Islet of Langerhans (tissue), 1 donor: Measurements from ENCODE around the gene VASH1.
"Not testable (repeated sequence)": the region's sequence is repeated elsewhere in the genome, so short reads cannot be mapped to it uniquely, and the experiment has no call there.

Source experiments
- FAIRE-seq: peaks from one replicate; lab custom pipeline; 2011; peaks lifted over from hg19 to GRCh38; lab: Jason Lieb, UNC

Gene VASH1

DNA sequence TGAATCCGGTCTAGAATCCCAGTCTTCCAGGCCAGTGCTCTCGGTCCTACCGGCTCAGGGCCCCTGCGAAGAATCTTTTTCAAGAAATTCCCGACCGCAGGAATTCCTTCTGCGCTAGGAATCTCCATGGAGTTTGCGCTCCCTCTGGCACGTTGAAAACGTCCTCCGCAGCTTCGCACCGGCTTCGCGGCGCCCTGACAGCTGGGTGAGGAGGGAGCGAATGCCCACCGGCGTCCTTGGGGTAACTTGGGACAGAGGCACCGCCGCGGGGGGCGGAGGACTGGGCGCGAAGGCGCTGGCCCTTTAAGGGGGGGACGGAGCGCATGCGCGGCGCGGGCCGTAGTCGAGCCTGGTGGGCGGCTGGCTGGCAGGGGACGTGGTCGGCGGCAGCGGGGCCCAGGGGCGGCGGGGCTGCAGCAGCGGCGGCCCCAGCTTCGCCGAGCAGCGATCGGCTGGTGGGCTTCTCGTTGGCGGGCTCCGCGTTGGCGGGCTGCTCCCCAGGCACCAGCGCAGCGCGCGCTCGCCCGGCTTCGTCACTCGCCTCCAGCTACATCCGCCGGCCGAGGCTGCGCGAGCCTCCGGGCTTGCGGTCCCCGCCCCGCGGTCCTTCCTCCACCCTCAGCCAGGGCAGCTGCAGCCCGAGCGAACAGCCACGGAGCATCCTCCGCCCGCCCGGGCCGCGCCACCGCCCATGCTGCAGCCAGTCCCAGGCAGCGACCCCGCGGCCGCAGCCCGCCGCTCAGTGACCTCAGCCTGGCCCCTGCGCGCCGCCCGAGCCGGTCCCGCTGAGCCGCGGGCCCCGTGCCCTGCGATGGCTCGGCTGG lies at the start of gene VASH1:
Gene VASH1, plus strand, starts transcription at position 333 of the 824 bp plus-strand sequence. CDS start 1,354 bp downstream, outside the sequence.
- no peak for FAIRE-seq

DNA sequence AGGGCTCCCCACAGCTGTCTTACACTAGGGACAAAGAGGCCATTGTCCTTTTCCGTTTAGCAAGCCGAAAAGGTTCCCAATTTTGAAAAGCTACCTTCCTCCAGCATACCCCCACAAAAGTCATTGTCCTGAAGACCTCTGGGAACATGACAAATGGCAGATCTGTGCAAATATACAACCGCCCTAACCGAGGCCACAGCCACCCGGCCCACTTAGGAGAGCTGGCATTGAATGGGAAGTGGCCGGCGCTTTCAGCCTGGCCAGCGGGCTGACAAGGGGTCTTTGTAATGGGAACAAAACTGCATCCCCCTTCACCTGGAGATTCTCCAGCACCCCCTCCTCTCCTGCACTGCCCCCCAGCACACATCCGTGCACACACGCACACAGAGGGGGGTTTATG lies 48.1 kb upstream of the VASH1 start:
- no peak for FAIRE-seq

DNA sequence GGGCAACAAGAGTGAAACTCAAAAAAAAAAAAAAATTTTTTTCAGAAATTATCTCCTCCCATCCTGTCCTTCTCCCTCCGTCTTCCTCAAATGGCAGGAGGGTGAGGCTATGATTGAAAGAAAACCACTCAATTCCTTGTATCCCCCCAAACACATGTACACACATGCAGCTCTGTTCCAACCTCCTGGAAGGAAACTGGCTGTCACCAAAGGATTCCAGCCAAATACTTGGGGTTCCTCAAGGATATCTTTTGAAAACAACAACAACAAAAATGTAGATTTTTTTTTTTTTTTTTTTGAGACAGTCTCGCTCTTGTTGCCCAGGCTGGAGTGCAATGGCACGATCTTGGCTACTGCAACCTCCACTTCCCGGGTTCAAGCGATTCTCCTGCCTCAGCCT lies 46.8 kb upstream of the VASH1 start:
- FAIRE-seq = no peak

DNA sequence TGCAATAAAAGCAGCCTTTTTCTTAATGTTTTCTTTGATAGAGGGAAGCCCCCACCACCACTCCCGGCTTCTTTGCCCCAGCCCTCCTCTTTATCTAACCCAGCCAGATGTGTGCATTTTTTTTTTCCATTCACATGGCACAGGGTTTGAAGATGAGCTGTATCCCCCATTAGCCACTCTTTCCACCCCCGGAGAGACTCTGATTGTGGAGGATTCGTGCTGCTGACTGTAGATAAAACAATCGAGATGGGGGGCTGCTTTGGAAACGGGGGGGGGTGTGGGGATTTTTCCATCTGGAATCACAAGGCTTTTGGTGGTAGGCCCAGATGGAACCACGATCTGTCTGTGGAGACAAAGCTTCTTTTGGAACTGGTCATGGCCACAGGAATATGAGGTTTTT lies 46.2 kb upstream of the VASH1 start:
- no peak for FAIRE-seq

DNA sequence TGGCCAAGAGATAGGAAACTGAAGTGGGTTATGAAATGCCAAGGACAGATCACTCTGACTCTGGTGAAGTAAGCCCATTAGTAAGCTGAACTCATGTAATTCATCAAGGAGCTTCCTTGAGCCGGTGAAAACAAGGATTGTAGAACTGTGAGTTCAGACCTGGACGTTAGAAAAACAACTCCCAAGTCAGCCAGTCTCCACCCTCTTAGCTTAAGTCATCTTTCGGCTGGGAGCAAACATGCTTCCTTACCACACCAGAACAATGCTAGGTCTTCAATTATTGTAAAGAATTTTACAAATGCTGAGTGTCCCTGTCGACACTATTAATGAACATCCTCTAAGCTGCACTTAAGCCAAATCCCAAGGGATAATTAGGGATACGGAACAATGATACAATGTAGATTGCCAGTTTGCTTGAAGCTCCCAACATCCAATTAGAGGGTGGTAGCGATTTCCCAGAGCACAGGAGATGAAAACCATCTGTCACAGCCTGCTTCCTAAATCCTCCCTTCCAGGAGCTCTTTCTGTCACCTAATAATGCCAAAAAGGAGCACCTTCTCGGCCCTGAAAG lies 45.7 kb upstream of the VASH1 start:
- FAIRE-seq = no peak

DNA sequence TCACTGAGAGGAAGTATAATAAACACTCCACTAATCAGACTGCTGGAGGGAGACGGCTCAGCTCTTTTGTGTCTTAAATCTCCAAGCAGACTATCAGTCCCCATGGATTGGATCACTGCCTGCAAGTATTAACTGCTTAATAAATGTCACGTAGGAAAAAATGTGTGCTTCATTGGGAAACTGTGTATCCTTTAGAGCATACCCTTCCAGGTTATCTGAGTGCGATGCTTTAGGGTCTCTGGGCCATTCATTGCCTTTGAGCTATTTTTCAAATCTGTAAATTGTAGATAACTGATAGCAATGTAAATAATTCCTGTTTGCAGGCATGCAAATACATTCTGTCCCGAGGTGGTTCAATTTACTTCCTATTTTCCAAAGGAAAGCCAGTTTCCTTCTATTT lies 45.0 kb upstream of the VASH1 start:
- FAIRE-seq = no peak

DNA sequence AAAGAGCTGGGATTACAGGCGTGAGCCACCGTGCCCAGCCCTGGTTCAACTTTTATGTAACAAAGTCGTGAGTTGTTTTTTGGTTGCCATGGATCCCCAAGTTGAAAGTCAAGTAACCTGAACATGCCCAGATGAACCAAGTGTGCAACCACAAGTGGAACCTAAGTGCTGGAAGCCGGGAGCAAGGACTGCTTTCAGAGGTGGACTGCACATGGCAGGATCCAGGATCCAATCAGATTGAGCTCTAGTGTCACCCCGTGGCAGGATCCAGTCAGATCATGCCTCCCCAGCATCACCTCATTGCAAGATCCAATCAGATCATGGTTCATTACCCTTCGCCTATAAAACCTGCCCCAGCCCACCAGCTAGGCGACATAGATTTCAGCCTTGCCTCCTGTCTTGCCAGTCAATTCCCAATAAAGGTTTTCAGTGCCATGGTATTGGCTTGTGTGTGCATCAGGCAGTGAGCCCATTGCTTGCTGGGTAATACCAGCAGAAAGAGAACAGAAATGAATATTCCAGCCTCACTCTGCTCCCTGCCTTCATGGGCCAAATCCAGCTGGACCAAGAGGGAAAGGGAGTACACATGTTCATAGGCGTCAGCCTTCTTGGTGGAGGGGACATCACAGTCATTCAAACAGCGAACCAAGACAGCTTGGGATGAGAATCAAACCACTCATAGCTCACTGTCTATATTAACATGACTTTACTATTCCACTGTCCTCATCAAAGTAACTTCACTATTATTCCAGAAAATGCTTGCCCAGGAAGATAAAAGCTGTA lies 43.6 kb upstream of the VASH1 start:
- FAIRE-seq = no peak

DNA sequence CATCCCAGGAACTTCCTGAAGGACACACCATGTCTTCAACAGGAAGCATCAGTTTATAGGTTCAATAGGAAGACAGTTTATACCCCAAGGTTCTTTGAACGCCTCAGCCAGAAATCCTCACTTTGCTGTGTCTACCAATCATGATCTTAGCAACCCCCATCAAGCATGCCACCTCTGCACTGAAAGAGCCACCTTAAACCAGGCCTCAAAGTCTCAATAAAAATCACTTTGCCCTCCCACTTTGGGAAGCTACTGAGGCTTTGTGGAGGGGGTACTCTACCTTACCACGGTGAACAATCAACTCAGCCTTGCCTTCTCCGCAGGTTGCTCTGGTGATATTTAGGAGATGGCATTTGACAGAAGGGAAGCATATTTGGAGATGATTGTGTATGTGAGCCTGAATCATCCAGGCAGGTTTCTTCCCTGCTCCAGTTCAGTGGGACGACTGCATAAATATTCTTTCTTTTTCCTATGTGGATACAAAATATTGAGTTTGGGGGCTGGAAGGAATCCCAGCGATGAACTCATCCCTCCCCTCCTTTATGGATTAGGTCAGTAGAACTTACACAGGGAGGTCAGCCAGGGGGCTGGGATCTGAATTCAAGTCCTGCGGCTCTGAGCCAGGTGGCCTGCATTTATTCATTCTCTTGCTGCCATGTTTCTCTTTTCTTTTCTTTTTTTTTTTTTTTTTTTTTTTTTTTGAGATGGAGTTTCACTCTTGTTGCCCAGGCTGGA lies 42.8 kb upstream of the VASH1 start:
- no peak for FAIRE-seq

DNA sequence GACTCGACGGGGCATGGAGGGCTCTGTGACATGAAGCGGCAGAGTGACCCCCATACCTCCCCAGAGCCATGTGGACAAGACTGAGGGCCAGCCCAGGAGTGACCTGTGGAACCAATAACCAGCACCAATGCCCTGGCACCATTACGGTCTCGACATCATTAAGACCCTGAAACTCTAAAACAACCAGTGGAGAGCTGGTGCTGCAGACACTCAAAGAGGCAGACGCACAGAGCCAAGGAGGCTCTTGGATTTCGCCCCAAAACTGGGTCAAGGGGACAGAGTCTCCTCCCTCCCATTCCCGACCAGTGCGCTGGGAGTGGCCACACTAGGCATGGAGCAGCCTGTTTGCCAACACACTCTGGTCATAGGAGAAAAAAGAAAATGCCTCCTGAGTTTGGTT lies 41.6 kb upstream of the VASH1 start:
- no peak for FAIRE-seq

DNA sequence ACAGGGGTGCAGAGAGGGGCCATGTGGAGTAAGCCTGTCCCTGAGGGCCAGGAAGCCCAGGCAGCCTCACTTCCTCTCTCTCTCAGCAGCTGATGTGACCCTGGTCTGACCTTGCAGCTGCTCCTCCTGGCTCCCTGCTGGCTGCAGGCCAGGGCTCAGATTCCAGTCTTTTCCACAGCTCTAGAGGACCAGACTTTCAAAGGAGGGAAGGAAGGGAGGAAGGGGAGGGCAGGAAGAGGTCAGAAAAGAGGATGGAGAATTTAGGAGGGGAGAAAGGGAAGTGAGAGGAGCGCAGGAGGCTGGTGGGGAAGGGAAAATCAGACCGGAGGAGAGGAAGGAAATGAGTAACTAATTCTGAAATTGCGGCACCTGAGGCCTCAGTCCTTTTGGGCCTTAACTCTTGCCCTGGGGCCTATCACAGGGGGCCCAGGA lies 40.9 kb upstream of the VASH1 start:
- FAIRE-seq = no peak

DNA sequence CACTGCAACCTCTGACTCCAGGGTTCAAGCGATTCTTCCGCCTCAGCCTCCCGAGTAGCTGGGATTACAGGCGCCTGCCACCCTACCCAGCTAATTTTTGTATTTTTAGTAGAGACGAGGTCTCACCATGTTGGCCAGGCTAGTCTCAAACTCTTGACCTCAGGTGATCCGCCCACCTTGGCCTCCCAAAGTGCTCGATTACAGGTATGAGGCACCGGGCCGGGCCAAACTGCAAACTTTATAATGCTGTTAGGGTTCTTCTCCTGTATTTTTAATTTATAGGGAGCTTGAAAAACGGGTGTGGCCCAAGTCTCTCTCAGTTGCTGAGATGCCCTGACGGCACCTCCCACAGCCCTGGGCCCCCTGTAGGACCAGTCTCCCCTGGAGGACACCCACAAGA lies 39.8 kb upstream of the VASH1 start:
- not testable (repeated sequence) for FAIRE-seq

DNA sequence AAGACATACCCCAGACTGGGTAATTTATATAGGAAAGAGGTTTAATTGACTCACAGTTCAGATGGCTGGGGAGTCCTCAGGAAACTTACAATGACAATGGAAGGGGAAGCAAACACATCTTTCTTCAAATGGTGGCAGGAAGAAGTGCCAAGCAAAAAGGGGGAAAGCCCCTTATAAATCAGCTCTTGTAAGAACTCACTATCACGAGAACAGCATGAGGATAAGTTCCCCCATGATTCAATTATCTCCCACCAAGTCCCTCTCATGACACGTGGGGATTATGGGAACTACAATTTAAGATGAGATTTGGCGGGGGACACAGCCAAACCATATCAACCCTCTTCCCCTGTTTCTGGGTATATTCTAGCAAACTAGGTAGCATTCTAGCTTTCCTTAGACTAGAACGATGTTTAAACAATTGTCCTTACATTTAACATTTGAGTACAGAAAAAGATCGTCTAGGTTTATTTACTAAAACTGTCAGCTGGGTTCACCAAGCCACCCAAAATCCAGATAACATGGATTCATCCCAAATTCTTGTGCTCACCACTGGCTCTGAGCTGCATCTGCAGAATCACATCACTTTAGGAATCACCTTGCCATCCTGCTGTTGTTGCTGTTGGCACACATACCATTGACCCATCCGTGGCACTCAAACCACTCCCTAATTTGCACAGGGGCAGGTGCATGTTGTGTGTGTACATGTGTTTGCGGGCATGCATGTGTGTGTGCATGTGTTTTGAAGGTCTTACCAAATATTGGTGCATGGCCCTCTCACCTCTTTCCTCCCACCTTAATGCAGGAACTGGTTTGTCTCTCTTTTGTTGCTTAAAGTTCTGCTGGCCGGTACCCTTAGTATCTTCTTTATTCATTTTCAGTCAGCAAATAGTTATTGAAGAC lies 36.4 kb upstream of the VASH1 start:
- FAIRE-seq = no peak

DNA sequence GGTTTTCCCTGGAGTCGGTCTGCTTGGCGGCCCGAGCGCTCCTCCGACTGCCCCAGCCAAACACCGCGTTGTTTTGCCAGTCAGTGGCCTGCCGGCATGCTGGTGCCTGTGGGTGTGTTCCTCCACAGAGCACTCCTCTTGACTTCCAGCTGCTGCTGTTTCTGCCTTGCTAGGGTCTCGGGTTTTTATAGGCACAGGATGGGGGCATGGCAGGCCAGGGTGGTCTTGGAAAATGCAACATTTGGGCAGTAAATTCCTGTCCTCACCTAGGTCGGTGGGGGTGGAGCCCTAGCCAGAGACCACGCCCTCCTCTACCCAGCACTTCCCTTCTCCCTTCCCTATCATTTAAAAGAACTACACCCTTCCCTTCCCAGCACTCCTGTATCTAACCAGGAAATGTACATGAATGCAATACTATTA lies 34.7 kb upstream of the VASH1 start:
- no peak for FAIRE-seq

DNA sequence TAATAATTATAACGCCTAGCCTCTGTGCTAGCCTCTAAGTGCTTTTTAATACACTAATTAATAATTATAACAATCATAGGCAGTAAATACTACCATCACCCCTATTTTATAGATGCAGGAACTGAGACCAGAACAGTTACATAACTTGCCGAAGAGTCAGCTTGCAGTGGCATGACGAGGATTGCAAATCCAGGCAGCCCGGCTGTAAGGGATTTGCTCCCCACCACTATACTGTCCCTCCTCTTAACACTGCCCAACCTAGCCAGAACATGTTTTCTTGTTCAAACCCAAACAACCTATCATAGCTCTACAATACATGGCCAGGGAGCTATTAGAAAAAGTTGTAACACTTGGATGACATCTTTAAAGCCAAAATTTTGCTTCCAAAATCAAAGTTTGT lies 33.9 kb upstream of the VASH1 start:
- no peak for FAIRE-seq

DNA sequence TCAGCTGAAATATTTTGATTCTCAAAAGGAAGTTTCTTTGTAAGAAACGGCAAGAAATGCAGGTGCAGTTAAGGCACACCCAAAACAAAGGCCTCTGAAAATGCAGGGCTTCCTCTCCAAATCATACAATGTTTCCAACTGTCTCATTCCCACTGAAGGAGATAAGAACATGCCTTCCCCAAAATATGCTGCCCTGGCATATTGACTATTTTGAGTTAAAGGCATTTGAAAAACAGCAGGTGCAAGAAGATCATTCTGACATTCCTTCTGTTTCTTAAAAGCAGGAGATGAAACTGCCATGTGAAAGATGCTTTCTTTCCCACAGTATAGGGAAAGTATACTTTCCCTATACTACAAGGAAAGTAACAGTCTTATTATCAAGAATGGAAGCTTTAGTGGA lies 33.4 kb upstream of the VASH1 start:
- no peak for FAIRE-seq

DNA sequence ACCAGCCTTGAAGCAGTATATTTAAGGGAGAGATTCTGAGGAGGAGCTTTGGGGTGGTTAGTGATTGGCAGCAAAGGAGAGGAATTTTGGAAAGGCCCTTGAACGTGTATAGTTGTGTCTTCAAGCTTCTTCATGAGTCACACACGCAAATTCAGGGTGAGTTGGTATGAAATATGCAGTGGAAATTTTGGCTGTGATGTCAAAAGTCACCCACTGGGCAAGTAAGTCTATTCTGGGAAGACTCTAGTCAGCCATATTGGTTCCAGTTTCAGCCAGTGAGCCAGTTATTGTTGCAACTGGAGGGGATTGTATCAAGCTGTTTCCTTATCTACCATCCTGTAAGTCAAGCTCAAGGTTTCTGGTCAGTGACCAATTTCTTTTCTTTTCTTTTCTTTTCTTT lies 32.0 kb upstream of the VASH1 start:
- no peak for FAIRE-seq

DNA sequence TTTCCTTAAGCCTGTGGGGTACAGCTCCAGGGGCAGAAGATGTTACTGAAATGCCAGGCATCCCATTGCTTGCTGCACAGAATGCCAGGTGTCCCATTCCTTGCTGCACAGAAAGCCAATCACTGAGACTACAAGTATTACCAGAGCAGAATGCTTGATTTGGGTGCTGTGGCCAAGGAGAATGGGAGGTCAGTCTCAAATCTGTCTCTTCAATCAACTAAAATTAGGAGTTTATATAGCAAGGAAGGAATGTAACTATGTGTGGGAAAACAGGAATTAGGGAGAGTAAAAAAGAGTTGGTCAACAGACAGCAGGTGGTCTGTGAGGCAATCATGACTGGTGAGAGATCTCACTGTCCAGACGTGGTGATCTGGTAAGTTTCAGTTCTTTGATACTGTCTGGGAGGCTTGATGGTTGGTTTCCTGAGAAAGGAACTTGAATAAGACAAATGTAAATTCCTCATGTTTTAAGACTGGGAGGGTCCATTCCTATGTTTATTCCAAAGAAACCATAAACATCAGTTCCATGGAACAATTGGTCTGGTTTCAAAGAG lies 31.2 kb upstream of the VASH1 start:
- FAIRE-seq = no peak

DNA sequence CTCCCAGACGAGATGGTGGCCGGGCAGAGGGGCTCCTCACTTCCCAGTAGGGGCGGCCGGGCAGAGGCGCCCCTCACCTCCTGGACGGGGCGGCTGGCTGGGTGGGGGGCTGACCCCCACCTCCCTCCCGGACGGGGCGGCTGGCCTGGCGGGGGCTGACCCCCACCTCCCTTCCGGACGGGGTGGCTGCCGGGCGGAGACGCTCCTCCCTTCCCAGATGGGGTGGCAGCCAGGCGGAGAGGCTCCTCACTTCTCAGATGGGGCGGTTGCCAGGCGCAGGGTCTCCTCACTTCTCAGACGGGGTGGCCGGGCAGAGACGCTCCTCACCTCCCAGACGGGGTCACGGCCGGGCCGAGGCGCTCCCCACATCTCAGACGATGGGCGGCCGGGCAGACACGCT lies 26.8 kb upstream of the VASH1 start:
- not testable (repeated sequence) for FAIRE-seq

DNA sequence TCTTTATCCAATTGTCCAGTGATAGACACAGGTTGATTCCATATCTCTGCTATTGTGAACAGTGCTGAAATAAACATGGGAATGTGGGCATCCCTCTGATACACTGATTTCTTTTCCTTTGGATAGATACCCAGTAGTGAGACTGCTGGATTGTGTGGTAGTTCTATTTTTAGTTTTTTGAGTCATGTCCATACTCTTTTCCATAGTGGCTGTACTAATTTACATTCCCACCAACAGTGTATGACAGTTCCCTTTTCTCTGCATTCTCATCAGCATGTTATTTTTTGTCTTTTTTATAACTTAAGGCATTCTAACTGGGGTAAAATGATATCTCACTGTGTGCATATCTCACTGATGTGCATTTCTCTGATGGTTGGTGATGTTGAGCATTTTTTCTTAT lies 24.8 kb upstream of the VASH1 start:
- FAIRE-seq = no peak

DNA sequence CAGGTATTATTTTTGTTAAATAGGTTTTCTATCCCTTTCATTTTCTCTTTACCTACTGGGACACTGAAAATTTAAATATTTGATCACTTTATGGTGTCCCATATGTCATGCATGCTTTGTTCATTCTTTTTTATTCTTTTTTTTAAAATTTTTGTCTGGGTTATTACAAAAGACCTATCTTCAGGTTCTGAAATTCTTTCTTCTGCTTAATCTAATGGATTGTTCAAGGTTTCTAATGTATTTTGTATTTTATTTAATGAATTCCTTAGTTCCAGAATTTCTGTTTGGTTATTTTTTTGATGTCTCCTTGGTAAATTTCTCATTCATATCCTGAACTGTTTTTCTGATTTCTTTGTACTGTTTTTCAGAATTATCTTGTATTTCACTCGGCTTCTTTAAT lies 20.2 kb upstream of the VASH1 start:
- FAIRE-seq = no peak

DNA sequence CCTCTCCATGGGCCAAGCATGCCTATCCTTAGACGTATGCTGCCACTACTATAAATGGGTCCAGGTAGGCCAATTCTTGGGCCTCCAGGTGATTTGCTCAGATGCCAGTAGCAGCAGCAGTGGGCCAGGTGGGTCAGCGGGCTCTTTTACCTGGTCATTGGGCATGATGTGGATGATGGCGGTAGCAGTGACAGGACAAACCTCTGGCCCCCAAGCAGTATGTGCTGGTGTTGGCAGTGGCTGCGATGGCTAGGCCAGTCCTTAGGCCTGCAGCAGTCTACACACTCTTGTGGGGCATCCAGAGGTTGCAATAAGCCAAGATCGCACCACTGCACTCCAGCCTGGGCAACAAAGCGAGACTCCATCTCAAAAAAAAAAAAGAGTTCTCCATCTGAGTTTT lies 19.1 kb upstream of the VASH1 start:
- no peak for FAIRE-seq
